HPDE6-E6E7 (cell line): ENCODE data around the gene NPB.

Experiments used
- DNase-seq: peaks from one replicate; pipeline ENCODE4 v3.0.0; 2011; ENCODE audit warnings: missing footprints; ENCODE audit errors: extremely low spot score

The NPB gene

DNA sequence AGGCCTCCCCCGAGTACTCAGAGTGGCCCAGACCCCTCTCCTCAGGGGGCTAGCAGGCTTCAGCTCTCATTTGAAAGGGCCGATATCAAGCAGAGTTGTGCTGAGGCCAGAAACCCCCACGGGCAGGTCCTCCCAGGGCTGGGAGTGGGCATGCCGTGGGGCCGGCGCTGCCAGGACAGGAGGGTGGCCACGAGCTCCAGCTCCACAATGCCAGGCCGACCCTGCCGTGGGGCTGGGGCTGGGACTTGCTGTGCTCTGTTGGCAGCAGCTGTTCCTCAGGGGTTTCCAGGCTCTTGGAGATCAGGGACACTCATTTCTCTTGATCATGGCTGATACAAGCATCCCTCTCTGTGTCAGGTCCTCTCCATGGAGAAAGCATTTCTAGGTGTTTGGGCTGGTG lies 3.2 kb upstream of the NPB start:
- no peak for DNase-seq

DNA sequence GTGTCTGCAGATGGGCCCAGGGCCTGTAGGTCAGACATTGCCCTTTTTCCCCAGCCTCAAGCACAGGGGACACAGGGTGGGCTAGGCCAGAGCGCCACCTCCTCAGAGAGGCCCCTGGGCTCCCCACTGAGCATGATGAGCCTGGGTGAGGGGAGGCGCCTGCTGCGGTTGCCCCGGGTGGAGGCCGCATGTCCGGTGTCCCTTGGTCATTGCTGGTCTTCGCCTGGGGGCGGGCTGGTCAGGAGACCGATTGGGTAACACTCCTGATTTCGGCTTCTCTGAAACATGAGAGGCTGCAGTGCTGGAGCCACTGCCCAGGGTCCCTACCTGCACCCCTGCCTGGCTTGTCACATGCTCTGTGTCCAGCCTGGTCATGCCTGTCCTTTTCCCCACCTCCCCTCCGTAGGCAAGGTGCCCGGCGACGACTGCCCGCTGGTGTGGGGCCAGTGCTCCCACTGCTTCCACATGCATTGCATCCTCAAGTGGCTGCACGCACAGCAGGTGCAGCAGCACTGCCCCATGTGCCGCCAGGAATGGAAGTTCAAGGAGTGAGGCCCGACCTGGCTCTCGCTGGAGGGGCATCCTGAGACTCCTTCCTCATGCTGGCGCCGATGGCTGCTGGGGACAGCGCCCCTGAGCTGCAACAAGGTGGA lies 2.4 kb upstream of the NPB start:
- no peak for DNase-seq

DNA sequence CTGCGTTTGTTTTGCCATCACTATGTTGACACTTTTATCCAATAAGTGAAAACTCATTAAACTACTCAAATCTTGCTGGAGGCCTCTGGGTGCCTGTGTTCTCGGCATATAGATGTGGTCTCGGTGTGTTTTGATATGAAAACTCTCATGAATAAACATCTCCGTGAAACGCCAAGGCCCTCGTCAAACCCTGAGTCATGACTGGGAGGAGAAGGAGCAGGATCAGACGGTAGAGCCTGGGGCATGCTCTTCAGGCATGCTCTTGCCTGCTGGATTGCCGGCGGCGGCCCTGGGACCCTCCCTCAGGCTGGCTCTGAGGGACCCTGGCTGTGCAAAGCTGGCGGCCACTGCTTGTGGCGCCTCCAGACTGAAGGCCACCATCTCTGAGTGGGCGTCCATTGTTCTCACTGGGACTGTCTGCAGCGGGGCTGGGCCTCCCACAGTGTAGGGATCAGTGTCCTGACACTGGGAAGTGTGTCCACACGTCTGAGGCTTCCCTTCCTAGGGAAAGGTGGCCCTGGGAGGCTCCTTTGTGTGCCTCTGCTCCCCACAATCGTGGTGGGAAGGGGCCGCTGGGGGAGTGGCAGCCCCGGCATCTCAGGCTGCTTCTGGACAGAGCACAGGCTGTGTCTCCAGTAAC lies 1.7 kb upstream of the NPB start:
- DNase-seq: no peak

DNA sequence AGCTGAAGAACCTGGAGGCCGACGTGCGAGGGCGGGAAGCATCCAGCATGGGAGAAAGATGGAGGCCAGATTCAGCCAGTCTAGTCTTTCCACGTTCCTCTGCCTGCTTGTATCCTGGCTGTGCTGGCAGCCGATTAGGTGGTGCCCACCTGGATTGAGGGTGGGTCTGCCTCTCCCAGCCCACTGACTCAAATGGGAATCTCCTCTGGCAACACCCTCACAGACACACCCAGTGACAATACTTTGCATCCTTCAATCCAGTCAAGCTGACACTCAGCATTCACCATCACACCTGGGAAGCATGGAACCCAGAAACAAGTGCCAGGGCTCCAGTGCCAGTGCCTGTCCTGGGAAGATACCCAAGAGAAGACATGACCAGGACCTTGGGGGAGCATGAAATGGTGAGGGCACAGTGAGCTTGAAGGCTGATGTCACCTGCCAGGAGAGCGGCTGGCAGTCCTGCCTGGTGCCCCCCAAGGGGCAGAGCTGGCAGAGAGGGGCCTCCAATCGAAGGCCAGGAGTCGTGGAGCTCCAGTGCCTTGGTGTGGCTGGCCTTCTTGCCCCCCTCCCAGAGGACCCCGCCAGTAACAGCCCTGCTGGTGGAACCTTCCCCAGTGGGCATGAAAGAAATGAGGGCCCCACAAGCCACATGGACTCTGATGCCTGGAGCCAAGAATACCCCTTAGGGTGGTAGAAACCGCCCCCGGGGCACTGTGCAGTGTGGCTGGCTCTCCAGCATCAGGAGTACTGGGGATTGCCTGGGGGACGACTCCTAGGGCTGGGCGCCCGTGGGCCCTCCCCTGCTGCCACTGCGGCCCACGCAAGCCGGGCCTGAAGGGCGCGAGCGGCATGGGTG lies 643 bp upstream of the NPB start:
- DNase-seq: no peak

DNA sequence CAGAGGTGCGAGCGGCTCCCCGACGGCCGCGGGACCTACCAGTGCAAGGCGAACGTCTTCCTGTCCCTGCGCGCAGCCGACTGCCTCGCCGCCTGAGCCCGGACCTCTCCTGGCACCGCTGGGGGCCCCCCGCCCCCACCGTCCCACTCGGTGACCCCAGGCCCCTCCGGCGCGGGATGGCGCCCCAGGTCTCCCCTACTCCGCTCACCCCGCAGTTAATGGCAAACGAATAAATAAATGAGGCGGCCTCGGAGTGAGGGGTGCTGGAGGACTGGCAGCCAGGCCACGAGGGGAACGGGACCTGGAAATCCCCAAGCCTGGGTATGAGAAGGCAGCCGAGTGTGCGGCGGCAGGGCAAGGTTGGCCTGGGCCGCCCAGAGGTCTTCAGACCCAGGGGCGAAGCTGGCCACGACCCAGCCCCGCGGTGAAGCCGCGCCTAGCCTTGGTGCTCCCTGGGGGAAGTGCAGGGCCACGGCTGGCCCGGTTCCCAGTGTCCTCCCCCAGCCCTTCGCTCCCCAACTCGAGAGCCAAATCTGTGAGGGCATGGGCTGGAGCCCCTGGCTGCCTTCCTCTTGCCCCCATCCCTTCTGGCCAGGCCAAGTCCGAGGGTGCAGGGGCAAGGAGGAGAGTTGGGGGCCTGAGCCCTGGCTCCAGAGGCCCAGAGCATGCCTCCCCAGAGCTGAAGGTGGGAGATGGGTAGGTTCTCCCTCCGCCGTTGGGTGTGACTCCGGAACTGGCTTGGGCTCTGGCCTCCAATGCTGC lies 796 bp downstream of the NPB start:
- DNase-seq: no peak

DNA sequence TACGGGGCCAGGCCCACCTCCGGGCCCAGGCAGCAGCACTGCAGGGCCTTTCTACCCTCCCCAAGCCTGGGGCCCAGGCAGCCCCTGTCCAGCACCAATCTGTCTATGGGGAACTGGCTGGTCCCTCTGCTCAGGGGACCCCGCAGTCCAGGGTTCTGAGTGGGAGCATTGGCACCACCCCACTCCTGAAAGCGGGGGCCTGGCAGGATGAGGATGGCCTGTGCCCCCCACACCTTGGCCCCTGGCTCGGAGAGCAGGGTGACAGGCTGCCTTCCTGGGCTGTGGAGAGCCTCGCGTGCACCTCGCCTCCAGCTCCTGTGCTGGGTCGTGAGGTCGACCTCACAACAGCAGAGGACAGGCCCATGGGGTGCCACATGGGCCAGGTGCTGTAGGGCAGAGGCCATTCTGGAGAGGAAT lies 1.4 kb downstream of the NPB start:
- DNase-seq: no peak

DNA sequence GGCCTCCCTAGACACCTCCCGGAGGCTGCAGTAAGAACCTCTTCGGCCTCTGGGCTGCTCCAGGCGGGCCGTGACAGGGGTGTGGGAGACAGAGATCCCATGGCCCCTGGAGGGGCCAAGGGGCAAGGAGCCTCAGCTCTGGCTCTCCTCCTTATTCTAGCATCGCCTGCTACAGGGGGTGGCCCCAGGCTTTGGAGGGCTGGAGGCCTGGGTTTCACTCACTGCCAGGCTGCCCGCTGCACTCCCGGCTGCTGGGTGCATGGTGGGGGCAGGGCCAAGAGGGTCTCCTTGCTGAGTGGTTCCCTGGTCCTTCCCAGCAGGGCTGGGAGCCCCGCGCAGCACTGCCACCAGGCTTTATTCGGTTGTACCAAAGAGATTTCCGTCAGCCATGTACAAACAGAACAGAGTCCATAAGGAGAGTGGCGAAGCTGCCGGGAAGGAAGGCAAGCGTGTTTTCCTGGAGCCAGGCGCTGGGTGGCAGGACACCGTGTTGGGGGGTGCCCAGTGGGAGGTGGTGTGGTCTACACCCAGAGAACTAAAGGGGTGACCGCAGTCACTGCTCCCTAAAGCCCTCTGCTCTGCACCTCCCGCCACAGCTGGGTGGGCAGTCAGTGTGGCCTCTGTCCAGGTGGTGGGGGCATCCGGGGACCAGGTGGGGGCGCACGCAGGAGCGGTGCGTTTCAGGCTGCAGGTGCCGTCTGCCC lies 2.0 kb downstream of the NPB start:
- DNase-seq: no peak

DNA sequence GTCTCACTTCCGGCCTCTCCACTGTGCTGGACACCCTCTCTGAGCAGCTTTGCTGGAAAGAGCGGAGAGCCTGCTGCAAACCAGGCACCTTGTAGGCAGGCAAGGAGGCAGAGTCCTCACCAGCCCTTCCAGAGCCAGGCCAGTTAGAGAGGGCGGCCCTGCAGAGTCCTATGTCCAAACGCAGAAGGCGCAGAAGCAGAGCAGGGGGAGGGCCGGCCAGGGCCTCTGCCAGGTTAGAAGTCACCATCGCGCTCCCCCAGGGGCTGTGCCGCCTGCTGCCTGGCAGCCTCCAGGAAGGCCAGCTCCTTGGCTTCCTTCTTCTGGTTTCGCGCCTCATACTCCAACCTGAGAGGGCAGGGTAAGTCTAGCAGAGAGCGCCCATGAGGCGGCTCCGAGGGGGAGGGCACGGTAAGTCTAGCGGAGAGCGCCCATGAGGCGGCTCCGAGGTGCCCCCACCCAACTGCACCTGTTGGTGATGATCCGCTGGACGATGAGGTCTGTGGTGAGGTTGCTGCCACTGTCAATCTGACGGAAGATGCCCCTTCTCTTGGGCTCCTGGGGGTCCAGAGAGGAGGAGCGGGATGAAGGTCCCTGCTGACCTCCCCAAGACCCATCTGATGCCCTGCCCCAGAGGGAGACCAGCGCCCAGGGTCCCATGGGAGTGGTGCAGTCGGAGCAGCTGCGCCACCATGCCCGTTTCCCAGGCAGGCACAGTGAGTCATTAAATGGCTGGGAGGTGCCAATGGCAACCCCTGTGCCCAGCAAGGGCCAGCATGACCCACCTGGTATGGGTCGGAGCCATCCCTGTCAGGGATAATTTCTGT lies 2.8 kb downstream of the NPB start:
- no peak for DNase-seq

DNA sequence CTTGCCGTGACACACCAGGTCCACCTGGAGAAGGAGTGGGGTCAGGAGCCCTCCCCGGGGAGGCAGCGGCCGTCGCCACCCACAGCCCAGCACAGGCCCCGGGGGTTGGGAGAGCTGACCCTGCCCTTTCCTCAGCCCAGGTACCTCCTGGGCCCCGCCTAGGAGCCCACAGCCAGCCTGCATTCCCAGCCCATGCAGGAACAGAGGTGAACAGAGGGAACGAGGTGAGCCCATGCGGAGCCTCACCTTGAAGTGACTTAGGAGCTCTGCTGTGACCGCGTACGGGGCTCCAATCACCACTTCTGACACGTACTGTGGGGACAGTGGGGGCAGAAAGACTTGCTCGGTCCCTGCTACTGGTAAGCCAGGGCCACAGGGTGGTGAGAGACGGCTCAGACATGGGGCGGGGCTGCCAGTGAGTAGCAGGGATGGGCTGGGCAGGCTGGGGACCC lies 3.4 kb downstream of the NPB start:
- DNase-seq: no peak

DNA sequence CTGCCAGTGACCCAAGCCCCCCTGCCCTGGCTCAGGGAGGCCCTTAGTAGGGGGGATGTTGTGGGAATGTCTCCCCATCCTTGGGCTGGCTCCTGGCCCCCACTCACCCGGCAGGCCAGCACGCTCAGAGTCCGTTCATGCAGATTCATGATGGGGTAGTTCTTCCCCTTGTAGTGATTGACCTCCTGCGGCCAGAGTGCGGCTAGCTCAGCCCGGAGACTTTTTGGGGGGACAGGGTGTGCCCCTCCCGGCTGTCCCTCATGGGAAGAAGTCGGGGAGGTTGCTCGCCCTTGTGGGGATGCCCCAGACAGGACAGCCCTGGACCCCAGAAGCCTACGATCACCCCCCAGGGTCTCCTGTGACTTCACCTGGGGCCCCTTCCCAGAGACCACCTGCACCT lies 4.0 kb downstream of the NPB start:
- DNase-seq: no peak

DNA sequence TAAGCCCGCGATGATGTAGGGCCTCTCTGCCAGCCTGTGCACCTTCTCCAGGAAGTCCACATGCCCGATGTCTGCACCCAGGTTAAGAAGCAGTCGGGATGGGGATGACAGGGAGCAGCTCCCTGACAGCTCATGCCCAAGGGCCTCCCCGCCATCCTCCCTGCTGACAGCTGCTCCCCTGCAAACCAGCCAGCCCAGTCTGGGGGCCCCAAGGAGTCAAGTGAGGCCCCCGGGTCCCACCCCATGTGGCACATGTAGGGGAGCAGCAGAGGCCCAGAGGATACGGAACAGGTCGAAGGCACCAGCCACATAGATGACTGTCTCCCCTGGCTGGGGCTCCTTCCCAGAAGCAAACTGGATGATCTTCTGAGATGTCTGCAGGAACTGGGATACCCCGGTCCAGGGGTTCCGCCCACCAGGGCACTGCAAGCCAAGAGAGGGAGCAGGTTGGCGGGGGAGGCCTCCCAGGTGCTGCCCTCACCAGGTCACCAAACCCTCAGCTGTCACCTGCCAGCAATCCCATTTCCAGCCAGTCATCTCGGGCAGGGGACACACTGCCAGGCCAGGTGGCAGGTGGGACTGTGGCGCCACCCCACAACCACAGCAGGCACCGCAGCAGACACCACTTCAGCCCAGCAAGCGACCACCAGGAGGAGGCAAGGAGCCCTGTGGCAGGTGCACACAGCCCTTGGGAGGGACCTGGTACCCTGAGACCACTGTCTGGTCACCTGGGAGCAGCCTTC lies 4.6 kb downstream of the NPB start:
- no peak for DNase-seq

DNA sequence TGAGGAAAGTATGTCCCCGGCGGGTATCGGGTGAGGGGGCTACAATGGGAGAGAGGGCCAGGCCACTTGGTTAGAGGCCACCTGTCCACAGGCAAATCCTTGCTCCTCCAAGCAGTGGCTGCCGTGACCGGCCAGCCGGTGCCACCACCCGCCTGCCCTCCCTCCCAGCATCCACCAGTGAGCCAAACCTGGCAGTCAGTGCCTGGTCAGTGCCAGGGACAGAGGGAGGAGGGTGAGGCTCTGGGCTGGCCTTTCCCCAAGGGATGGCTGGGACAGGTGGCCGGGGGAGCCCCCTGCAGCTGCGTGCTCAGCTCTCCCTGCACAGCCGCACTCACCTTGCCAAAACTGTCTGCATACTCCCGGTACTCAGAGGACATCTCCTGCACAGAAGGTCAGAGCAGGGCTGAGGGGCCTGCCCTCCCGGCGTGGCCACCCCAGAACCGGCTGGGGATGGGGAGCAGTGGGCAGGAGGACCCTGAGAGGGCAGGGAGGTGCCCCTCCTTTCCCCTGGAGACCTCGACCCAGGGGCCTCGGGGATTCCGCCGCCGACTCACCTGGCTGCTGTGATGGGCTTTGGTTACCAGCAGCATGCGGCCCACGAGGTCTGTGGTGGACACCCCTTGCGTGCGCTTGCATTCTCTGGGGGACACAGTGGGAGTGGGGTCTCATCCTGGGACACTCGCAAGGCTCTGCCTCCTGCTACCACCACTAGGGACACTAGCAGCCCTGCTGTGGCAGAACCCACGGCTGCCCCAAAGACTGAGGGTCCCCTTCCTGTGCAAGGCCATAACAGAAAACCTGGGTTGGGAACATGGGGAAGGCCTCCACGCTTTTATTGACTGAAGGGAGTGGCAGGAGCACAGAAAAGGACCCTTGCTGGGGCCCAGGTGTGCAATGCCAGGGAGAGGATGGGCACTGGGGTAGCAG lies 5.4 kb downstream of the NPB start:
- no peak for DNase-seq

DNA sequence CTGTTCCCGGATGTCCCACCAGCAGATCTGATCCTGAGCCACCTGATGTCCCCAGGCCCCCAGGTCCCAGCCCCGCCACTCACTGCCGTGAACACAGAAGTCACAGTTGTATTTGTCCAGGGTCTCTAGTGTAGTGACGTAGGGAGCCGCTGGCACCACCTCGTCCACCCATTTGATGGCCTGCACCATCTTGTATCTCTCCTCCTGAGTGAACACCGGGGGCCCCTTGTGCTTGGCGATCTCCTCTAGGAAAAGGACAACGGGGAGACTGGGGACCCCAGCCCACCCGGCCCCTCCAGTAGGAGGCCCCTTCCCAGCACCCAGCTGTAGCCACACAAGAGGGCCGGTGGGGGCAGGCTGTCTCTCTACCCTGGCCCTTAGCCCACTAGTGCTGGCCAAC lies 6.8 kb downstream of the NPB start:
- no peak for DNase-seq

DNA sequence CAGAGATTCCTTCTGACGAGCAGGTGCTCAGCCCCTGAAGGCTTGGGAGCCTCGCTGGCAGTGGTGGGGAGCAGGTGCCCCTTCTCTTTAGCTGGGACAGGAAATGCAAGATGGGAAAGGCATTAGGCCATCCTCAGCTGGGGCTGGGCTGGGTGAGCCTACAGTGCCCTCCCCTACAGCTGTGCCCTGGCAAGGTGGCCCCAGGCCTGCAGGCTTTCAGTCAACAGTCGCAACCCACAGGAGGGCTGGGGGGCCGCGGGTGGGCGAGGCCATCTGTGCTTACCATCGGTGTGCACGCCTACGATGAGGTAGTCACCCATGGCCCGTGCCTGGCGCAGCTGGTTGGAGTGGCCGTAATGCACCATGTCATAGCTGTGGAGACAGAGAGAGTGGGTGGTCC lies 7.2 kb downstream of the NPB start:
- no peak for DNase-seq

DNA sequence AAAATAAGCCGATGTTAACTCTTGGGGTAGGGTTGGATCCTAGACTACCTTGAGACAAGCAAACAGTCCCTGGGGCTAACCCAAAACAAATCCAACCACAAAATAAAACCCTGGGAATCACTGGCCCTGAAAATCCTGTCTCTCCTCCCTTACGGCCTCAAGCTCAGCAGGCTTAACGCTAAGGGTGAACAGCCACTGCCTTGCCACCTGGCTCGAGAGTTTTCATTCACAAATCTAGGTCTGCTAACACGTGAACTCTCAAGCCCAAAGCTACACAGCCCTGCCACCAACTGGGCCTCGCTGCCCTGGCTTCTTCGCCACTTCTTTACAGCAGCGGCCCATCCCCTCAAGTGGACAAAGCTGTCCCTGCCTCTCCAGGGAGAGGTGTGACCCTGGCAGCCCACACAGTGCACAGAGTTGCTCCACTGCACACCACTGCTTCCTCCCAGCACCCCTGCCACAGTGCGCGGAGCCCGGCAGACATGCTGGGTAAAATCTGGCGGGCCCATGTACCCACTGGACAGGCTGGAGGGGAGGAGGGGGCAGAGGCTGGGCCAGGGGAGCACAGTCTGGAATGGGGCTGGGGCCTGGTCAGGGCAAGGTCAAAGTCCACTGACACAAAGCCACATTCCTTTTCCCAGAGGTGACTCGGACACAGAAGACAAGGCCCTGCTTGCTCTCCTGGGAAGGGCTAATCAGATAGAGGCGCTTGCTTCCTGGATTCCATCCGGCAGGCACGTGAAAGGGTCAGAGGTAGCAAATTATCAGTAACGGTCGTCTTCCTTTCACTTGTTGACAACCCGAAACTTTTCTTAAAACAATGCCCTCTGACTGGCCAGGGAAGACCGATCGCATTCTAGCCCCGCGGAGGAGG lies 8.2 kb downstream of the NPB start:
- no peak for DNase-seq

DNA sequence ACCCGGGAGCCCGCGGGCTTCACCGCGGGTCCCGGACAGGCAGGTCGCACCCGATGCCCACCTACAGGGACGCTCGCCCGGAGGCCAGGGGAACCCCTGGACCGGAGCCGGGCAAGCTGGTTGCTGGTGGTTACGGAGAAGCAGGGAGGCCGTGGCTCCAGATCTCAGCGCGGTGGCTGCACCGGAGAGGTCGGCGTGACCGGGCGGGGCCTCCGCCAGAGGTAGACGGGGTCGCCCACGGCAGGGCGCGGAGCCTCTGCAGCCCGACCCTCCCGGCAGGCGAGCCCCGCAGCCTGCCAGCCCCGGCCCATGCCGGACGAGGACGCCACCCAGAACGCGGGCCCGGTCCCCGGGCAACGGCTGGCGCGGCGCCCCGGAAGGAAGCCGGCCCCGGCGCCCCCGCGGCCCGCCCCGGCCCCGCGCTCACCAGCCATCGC lies 8.8 kb downstream of the NPB start:
- no peak for DNase-seq

DNA sequence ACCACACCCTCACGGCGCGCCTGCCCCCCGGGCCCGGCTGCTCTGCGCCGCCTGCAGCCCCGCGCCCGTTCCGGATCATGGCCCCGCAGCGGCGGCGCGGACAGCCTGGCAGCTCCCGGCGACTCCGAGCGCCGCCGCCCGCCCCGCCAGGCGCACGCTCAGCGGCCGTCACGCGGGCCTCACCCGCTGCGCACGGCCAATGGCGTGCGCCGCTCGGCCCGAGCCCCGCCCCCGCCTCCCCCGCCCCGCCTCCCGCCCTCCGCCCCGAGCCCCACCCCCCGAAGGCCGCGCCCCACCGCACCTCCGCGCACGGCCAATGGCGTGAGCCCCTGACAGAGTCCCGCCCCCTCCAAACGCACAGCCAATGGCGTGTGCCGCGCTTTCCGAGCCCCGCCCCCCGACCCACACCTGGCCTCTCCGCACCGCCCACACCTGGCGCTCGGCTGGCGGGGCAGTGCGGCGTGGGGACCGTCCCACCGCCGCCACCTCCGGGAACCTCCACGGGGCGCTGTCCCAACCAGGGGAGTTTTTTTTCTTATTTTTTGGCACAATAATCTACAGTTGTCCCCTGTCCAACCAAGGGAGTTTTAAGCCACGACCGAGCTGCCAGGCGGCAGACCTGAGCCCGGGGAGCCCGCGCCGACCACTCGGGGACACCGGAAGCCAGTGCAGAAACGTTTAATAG lies 9.4 kb downstream of the NPB start, which contains the start of gene PCYT2:
Gene PCYT2 (minus strand): TSS at position 123 of the 685 bp plus-strand sequence. CDS start 44 bp downstream, at position 79.
- DNase-seq: peak; percentile 92
